Heart left ventricle (tissue), 16 donors: ENCODE measurements around the gene SCRT2. TPM values are rescaled to one million over a fixed set of nuclear protein-coding genes. Genes with fewer than 3 reads are reported as not detected.

Source experiments
- ATAC-seq, 4 donors: fragments of 200-7000 bp; cut with Tn5 transposase; one replicate each; pipeline ENCODE4 v1.9.1; 2020 to 2022; ENCODE audit warnings: moderate library complexity in 4 of 4, mild to moderate bottlenecking in 3 of 4, moderate number of reproducible peaks in 1 of 4
- DNase-seq, 5 donors: peaks; one replicate each; pipeline ENCODE4 v3.0.0-alpha.2; 2020
- H3K27ac ChIP-seq, 12 donors: fragments of 200-600 bp; sonication (generic) in 4 of 12; one replicate each; pipeline versions ENCODE4 v1.5.0 to v1.8.0; 2016 to 2022; ENCODE audit warnings: mild to moderate bottlenecking in 2 of 12
- H3K27me3 ChIP-seq, 9 donors: fragments of 200-600 bp; sonication (generic) in 2 of 9; one replicate each; pipeline versions ENCODE4 v1.5.1 to v1.8.0; 2016 to 2022; ENCODE audit warnings: mild to moderate bottlenecking in 3 of 9
- H3K36me3 ChIP-seq, 9 donors: fragments of 200-600 bp; sonication (generic) in 2 of 9; one replicate each; pipeline versions ENCODE4 v1.5.0 to v1.8.0; 2018 to 2022; ENCODE audit warnings: mild to moderate bottlenecking in 2 of 9
- H3K4me1 ChIP-seq, 12 donors: fragments of 200-600 bp; sonication (generic) in 4 of 12; one replicate each; pipeline versions ENCODE4 v1.5.0 to v1.8.0; 2016 to 2022; ENCODE audit warnings: mild to moderate bottlenecking in 3 of 12
- H3K4me3 ChIP-seq, 12 donors: fragments of 200-600 bp; sonication (generic) in 4 of 12; one replicate each; pipeline versions ENCODE4 v1.5.0 to v1.8.0; 2017 to 2022; ENCODE audit warnings: mild to moderate bottlenecking in 9 of 12, moderate library complexity in 4 of 12
- H3K9me3 ChIP-seq, 12 donors: fragments of 200-600 bp; sonication (generic) in 4 of 12; one replicate each; pipeline versions ENCODE4 v1.5.0 to v1.8.0; 2016 to 2022; ENCODE audit warnings: mild to moderate bottlenecking in 1 of 12
- CTCF ChIP-seq, 12 donors: fragments of 200-600 bp; sonication (generic) in 4 of 12; IDR thresholded peaks; one replicate each; pipeline versions ENCODE4 v1.5.0 to v1.8.0; 2018 to 2022; ENCODE audit warnings: antibody characterized with exemption in 12 of 12, mild to moderate bottlenecking in 5 of 12
- POLR2A ChIP-seq, 2 donors: fragments of 450-650 bp; IDR thresholded peaks; one replicate each; pipeline ENCODE4 v1.6.1; 2017; ENCODE audit warnings: antibody characterized with exemption in 2 of 2, mild to moderate bottlenecking in 2 of 2, moderate library complexity in 2 of 2
- WGBS, 4 donors: extraction: QIAGEN DNeasy Blood & Tissue Kit in 2 of 4; methylation state at CpG; one replicate each; pipeline versions ENCODE4 v1.1.5 to v1.1.7; 2013 to 2018; 5-methylcytosine and 5-hydroxymethylcytosine counted together
- intact Hi-C, 10 donors: fragments of 100-400 bp; cut with DNase I; formaldehyde crosslinking; loops; one replicate each; pipeline versions ENCODE4 v1.11.1 to v1.14.2; 2022
- polyA plus RNA-seq, 2 donors: library from polyadenylated mRNA; stranded (reverse); fragments of 200-250 nt; gene quantifications; one replicate each; pipeline ENCODE4 v1.2.3, GENCODE V29; 2013
- total RNA-seq, 9 donors: library from RNA; depleted of rRNA in 2 of 9; stranded (reverse); fragments of >200 nt in 2 of 9; fragmentation: NEBNext Ultra II Directional in 3 of 9; extraction: Animal tissue kit (Norgen Biotek cat#: 25700) in 3 of 9; gene quantifications; one replicate each; pipeline versions ENCODE4 v1.1.0 to v1.2.4, GENCODE V29; 2016 to 2023
- donor health status: ischemic (EF 13 %, LVEDD 7.1; RV severe dilation, severe dysfunction).
- donor health status: healthy with polysubstance abuse.
- donor health status: DM: no; HTN: yes; CAD: no.
- donor health status: DM: no; HTN: no; CAD: no.
- donor health status: ischemic (EF 25% LVEDD 6.9; RV normal size, moderate dysfunction).
- donor health status: ischemic (EF 25% LVEDD 5.7; RV mildly dilated, moderate dysfunction).
- donor health status: healthy.
- donor health status: DM: yes; HTN: yes; CAD: no.
- donor health status: ischemic (EF 35%, LVEDD 5.7; RV mildly dilated, moderate dysfunction).
- donor health status: nonischemic (EF 11% LVEDD 7.7; RV severe dilation, severe dysfunction).
- donor health status: DM: yes; HTN: yes; CAD: no.
- donor health status: PGD.
- donor health status: ischemic (EF 29% LVEDD 5.4; RV normal size, mild dysfunction).
- donor health status: nonischemic (EF 23%, LVEDD 6.1; RV moderate dilation, normal function).

SCRT2 gene
- total and polyA plus RNA-seq, 11 donors = not detected

GRCh38 chr20:653590-654416 is 21.8 kb downstream of the SCRT2 start:
- H3K36me3 ChIP-seq = peaks cover 0 to 25% (median 17%) of the 10 kb centered on the region in 9 donors
- H3K9me3 ChIP-seq = no peaks in the 10 kb centered on the region
- peaks cover 0 to 40% (median 23%) of the 10 kb centered on the region in 12 donors for H3K4me1 ChIP-seq
- H3K27me3 ChIP-seq = no peaks in the 10 kb centered on the region
- ATAC-seq (peak in 1 of 4 donors; percentile 12), DNase-seq (no peak)
- intact Hi-C loops = loop anchor here in 9 of 10 donors (1.0 to 10.0 kb wide), 9 partner anchors 13 to 307 kb away; partner anchors contain the start of genes CSNK2A1 (in 1 of the 9) and NRSN2 (in 1 of the 9)
- TF ChIP-seq POLR2A (IDR thresholded peaks at IDR 0.05) (peak in 1 of 2 donors; percentile 6), CTCF (IDR thresholded peaks at IDR 0.05) (peak in 1 of 12 donors; percentile 16)
- H3K27ac ChIP-seq = peak overlapping the region; percentile 81 to 99 (median 94)
- 14 to 25% (median 17%) methylated on average over 18 to 31 of the region's 31 CpGs for WGBS, 4 donors
- peak overlapping the region; percentile 66 to 88 (median 73) for H3K4me3 ChIP-seq

GRCh38 chr20:653110-653589 is 22.5 kb downstream of the SCRT2 start, which contains the start of gene SRXN1:
SRXN1 (minus strand) TSS chr20:653200; CDS start chr20:653185, 15 bp downstream.
- Histone ChIP-seq H3K27me3 (no peaks in the 10 kb centered on the region), H3K36me3 (peaks cover 0 to 31% (median 24%) of the 10 kb centered on the region in 9 donors), H3K27ac (peak within 1 kb of the TSS; percentile 81 to 99 (median 94)), H3K4me3 (peak within 1 kb of the TSS; percentile 66 to 88 (median 73)), H3K4me1 (peaks cover 0 to 39% (median 23%) of the 10 kb centered on the region in 12 donors), H3K9me3 (peaks cover 0 to under 1% (median 0%) of the 10 kb centered on the region in 12 donors)
- DNase-seq (peak; percentile 94 to 96 (median 95)), ATAC-seq (peak; percentile 81 to 96 (median 96))
- intact Hi-C loops = loop anchor here in 9 of 10 donors (1.0 to 10.0 kb wide), 9 partner anchors 14 to 306 kb away; partner anchors contain the start of genes CSNK2A1 (in 1 of the 9) and NRSN2 (in 1 of the 9)
- WGBS, 4 donors = 0 to 1% (median 1%) methylated on average over 11 to 74 of the region's 74 CpGs; no CpG with 5 or more reads in 1 of the 4 donors
- peak; percentile 41 to 74 (median 64) for TF ChIP-seq CTCF (IDR thresholded peaks at IDR 0.05)
- TF ChIP-seq POLR2A (IDR thresholded peaks at IDR 0.05) = peak; percentile 46 to 58

- H3K4me3 ChIP-seq = peak overlapping the region; percentile 66 to 88 (median 73)
- TF ChIP-seq CTCF (IDR thresholded peaks at IDR 0.05) (no peak), POLR2A (IDR thresholded peaks at IDR 0.05) (no peak)
- DNase-seq (peak in 4 of 5 donors; percentile 55 to 78 (median 58)), ATAC-seq (peak in 3 of 4 donors; percentile 5 to 22 (median 6))
- WGBS, 4 donors = 1 to 3% (median 2%) methylated on average over 17 to 36 of the region's 36 CpGs
- peak overlapping the region; percentile 81 to 99 (median 94) for H3K27ac ChIP-seq
- intact Hi-C loops = loop anchor here in 9 of 10 donors (1.0 to 10.0 kb wide), 9 partner anchors 15 to 305 kb away; partner anchors contain the start of genes CSNK2A1 (in 1 of the 9) and NRSN2 (in 1 of the 9)
- peaks cover 0 to 5% (median 0%) of the 10 kb centered on the region in 12 donors for H3K9me3 ChIP-seq
- H3K27me3 ChIP-seq = no peaks in the 10 kb centered on the region
- H3K4me1 ChIP-seq = peaks cover 0 to 39% (median 23%) of the 10 kb centered on the region in 12 donors
- H3K36me3 ChIP-seq = peaks cover under 1 to 36% (median 29%) of the 10 kb centered on the region in 9 donors
These were observed 22.9 kb downstream of the SCRT2 start for GRCh38 chr20:652615-653109.
